ENCODE data around the gene PRICKLE3.
A peak's percentile ranks its signal among the peaks of the same experiment; 100 is the strongest.

PRICKLE3 gene

GRCh38 chrX:49205443-49205842 lies 19.3 kb upstream of the PRICKLE3 start:
- DNase-seq = no peak

GRCh38 chrX:49204709-49205108 lies 18.5 kb upstream of the PRICKLE3 start:
- no peak for DNase-seq

GRCh38 chrX:49204017-49204416 lies 17.8 kb upstream of the PRICKLE3 start:
- DNase-seq = no peak

GRCh38 chrX:49203536-49203935 lies 17.4 kb upstream of the PRICKLE3 start:
- DNase-seq = no peak

- DNase-seq = no peak
Observed at GRCh38 chrX:49202022-49202421, 15.8 kb upstream of the PRICKLE3 start.

GRCh38 chrX:49199906-49200771 lies 14.0 kb upstream of the PRICKLE3 start, which contains the start of gene SYP:
SYP (minus strand) TSS chrX:49200193; CDS start chrX:49200186, 7 bp downstream.
- peak; percentile 92 for DNase-seq

GRCh38 chrX:49199315-49199595 lies 13.1 kb upstream of the PRICKLE3 start:
- no peak for DNase-seq

- no peak for DNase-seq
Observed at GRCh38 chrX:49198540-49199314, 12.6 kb upstream of the PRICKLE3 start.

GRCh38 chrX:49197543-49198087 lies 11.4 kb upstream of the PRICKLE3 start:
- no peak for DNase-seq

GRCh38 chrX:49193542-49193964 lies 7.4 kb upstream of the PRICKLE3 start:
- DNase-seq = no peak

GRCh38 chrX:49192722-49193328 lies 6.7 kb upstream of the PRICKLE3 start:
- DNase-seq = peak; percentile 47

GRCh38 chrX:49191574-49192011 lies 5.4 kb upstream of the PRICKLE3 start:
- no peak for DNase-seq

GRCh38 chrX:49190821-49191573 lies 4.8 kb upstream of the PRICKLE3 start:
- peak; percentile 97 for DNase-seq

GRCh38 chrX:49189606-49190005 lies 3.4 kb upstream of the PRICKLE3 start:
- DNase-seq = no peak

GRCh38 chrX:49188468-49189076 lies 2.4 kb upstream of the PRICKLE3 start:
- DNase-seq = no peak

GRCh38 chrX:49187526-49187925 lies 1.4 kb upstream of the PRICKLE3 start:
- no peak for DNase-seq

GRCh38 chrX:49187028-49187394 lies 838 bp upstream of the PRICKLE3 start:
- peak; percentile 26 for DNase-seq

GRCh38 chrX:49184294-49185281 lies 1.6 kb downstream of the PRICKLE3 start:
- DNase-seq = peak; percentile 93

- DNase-seq = no peak
Observed at GRCh38 chrX:49183701-49184281, 2.4 kb downstream of the PRICKLE3 start.

- DNase-seq = no peak
Observed at GRCh38 chrX:49179358-49179757, 6.8 kb downstream of the PRICKLE3 start.

All from eye (tissue), 1 donor.